Right lobe of liver (tissue), 6 donors: ENCODE measurements around the gene UXS1. TPM values are rescaled to one million over a fixed set of nuclear protein-coding genes. Genes with fewer than 3 reads are reported as not detected.

Experiments used
- ATAC-seq, 4 donors: fragments of 200-7000 bp; cut with Tn5 transposase; one replicate each; pipeline ENCODE4 v1.9.1; 2020; ENCODE audit warnings: mild to moderate bottlenecking in 4 of 4, moderate library complexity in 4 of 4
- DNase-seq, 3 donors: peaks; one replicate each; pipeline ENCODE4 v3.0.0-alpha.2; 2020
- H3K27ac ChIP-seq, 3 donors: fragments of 200-600 bp; one replicate each; pipeline ENCODE4 v1.8.0; 2022
- H3K27me3 ChIP-seq, 2 donors: fragments of 200-600 bp; one replicate each; pipeline ENCODE4 v1.8.0; 2022
- H3K36me3 ChIP-seq, 4 donors: fragments of 200-600 bp; sonication (generic) in 1 of 4; one replicate each; pipeline versions ENCODE4 v1.5.1 to v1.8.0; 2017 to 2022; ENCODE audit warnings: control low read depth in 1 of 4
- H3K4me1 ChIP-seq, 4 donors: fragments of 200-600 bp; sonication (generic) in 1 of 4; one replicate each; pipeline versions ENCODE4 v1.5.1 to v1.8.0; 2017 to 2022; ENCODE audit warnings: control low read depth in 1 of 4
- H3K4me3 ChIP-seq, 3 donors: fragments of 200-600 bp; one replicate each; pipeline ENCODE4 v1.8.0; 2022
- H3K9me3 ChIP-seq, 4 donors: fragments of 200-600 bp; sonication (generic) in 1 of 4; one replicate each; pipeline versions ENCODE4 v1.5.1 to v1.8.0; 2017 to 2022; ENCODE audit warnings: control low read depth in 1 of 4
- CTCF ChIP-seq, 4 donors: fragments of 200-600 bp in 3 of 4; fragments of 450-650 bp in 1 of 4; IDR thresholded peaks; one replicate each; pipeline versions ENCODE4 v1.5.1 to v1.8.0; 2016 to 2022; ENCODE audit warnings: antibody characterized with exemption in 4 of 4, mild to moderate bottlenecking in 2 of 4
- POLR2A ChIP-seq: fragments of 450-650 bp; IDR thresholded peaks from one replicate; pipeline ENCODE4 v1.6.1; 2017; ENCODE audit warnings: antibody characterized with exemption, mild to moderate bottlenecking
- WGBS: methylation state at CpG from one replicate; pipeline ENCODE4 v1.1.6; 2018; ENCODE audit warnings: low coverage, low lambda C conversion rate; ENCODE audit not compliant: insufficient coverage; ENCODE audit errors: missing lambda C conversion rate; 5-methylcytosine and 5-hydroxymethylcytosine counted together
- intact Hi-C, 2 donors: fragments of 100-400 bp; cut with DNase I; formaldehyde crosslinking; loops; one replicate each; pipeline versions ENCODE4 v1.11.2 to v1.14.1; 2022
- total RNA-seq, 6 experiments: library from RNA; depleted of rRNA in 2 of 6; stranded (reverse); fragments of >200 nt in 2 of 6; fragmentation: NEBNext Ultra II Directional in 3 of 6; extraction: Animal tissue kit (Norgen Biotek cat#: 25700) in 3 of 6; gene quantifications; one replicate each; pipeline versions ENCODE4 v1.1.0 to v1.2.4, GENCODE V29; 2016 to 2023
- donor health status: DM: no; HTN: yes; CAD: no.
- donor health status: DM: no; HTN: no; CAD: no.
- donor health status: DM: no; HTN: no; CAD: no.
- donor health status: DM: no; HTN: yes; CAD: no.
- donor health status: DM: no; HTN: yes; CAD: no.

UXS1 gene
- total RNA-seq, 6 experiments from 2014 or later, result 8.2 to 56.2 (median 14.0) TPM

GRCh38 chr2:106144621-106145331 is 49.3 kb downstream of the UXS1 start:
- H3K4me1 ChIP-seq, result no peaks in the 10 kb centered on the region
- WGBS, result 82% methylated on average over 12 of the region's 21 CpGs
- no peak overlapping the region for H3K27ac ChIP-seq
- intact Hi-C loops, result no loop called here
- H3K27me3 ChIP-seq, result no peaks in the 10 kb centered on the region
- no peaks in the 10 kb centered on the region for H3K9me3 ChIP-seq
- no peak for TF ChIP-seq CTCF (IDR thresholded peaks at IDR 0.05)
- no peak for TF ChIP-seq POLR2A
- DNase-seq (no peak), ATAC-seq (no peak)
- no peaks in the 10 kb centered on the region for H3K36me3 ChIP-seq
- H3K4me3 ChIP-seq, result no peak overlapping the region

GRCh38 chr2:106143495-106144215 is 50.4 kb downstream of the UXS1 start:
- 91% methylated on average over 5 of the region's 7 CpGs for WGBS
- Histone ChIP-seq H3K27me3 (no peaks in the 10 kb centered on the region), H3K36me3 (no peaks in the 10 kb centered on the region), H3K4me1 (peaks cover 0 to 3% (median 0%) of the 10 kb centered on the region in 4 donors), H3K9me3 (no peaks in the 10 kb centered on the region), H3K4me3 (no peak overlapping the region), H3K27ac (no peak overlapping the region)
- intact Hi-C loops, result no loop called here
- DNase-seq (no peak), ATAC-seq (no peak)
- TF ChIP-seq POLR2A (no peak), CTCF (IDR thresholded peaks at IDR 0.05) (no peak)

- intact Hi-C loops, result no loop called here
- DNase-seq, result no peak
- peak in 1 of 4 donors; percentile 48 for ATAC-seq
- no peaks in the 10 kb centered on the region for H3K9me3 ChIP-seq
- TF ChIP-seq POLR2A (no peak), CTCF (IDR thresholded peaks at IDR 0.05) (no peak)
- H3K36me3 ChIP-seq, result no peaks in the 10 kb centered on the region
- 88% methylated on average over 2 of the region's 3 CpGs for WGBS
- H3K27me3 ChIP-seq, result no peaks in the 10 kb centered on the region
- H3K27ac ChIP-seq, result no peak overlapping the region
- no peak overlapping the region for H3K4me3 ChIP-seq
- peaks cover 0 to 9% (median 0%) of the 10 kb centered on the region in 4 donors for H3K4me1 ChIP-seq
Measured at GRCh38 chr2:106142683-106143082, 51.4 kb downstream of the UXS1 start.

GRCh38 chr2:106140913-106141312 is 53.2 kb downstream of the UXS1 start:
- DNase-seq, result no peak
- Histone ChIP-seq H3K9me3 (no peaks in the 10 kb centered on the region), H3K27ac (no peak overlapping the region), H3K36me3 (no peaks in the 10 kb centered on the region), H3K4me3 (no peak overlapping the region), H3K27me3 (no peaks in the 10 kb centered on the region), H3K4me1 (peaks cover 0 to 9% (median 0%) of the 10 kb centered on the region in 4 donors)
- intact Hi-C loops, result no loop called here
- TF ChIP-seq POLR2A, result no peak
- no peak for TF ChIP-seq CTCF (IDR thresholded peaks at IDR 0.05)
- WGBS, result 46% methylated on average over 2 of the region's 2 CpGs
- ATAC-seq, result no peak
